Amniotic stem cell (primary cell): ENCODE data around the gene CEP85L.
"Not testable (repeated sequence)": the region's sequence is repeated elsewhere in the genome, so short reads cannot be mapped to it uniquely, and the experiment has no call there.

Experiments used
- DNase-seq: peaks from one replicate; lab custom pipeline; 2025; lab: John Stamatoyannopoulos, UW

CEP85L gene

DNA sequence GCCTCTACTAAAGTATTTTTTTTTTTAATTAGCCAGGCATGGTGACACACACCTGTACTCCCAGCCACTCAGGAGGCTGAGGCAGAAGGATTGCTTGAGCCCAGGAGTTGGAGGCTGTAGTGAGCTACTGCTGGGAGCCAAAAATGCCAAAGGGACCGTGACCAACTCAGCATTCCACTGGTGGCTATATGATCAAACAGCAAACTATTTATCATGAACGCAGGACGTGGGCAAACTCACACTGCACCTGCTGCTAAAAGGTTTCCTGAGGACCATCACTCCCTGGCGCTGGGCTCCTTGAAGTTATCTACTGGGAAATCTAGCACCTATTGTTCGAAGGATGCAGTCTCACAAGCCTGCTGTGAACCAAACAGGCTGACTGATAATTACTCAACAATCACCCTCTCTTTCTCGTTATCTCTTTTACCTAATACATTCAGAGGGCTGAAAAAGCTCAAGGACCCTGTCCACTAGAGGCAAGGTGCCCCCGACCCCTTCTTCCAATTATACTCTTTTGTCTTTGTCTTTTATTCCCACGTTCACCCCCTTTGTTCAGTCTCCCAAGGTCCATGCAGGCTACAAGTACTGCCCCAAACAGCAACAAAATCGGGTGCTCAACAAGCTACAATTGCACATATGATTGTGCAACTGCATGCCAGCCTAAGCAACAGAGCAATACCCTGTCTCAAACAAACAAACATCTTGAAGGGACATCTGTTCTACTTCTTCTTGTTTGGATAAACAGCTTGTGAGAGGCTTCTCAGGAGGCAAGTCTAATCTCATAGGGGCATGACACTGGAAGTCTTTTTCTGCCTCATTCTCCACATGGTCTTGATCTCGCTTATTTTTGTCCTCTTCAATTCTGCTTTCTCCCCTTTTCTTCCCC lies 151.0 kb downstream of the CEP85L start:
- no peak for DNase-seq

GRCh38 chr6:118495485-118496280 lies 155.7 kb downstream of the CEP85L start:
- no peak for DNase-seq

- DNase-seq = no peak
Measured at GRCh38 chr6:118494091-118494490, 157.3 kb downstream of the CEP85L start.

DNA sequence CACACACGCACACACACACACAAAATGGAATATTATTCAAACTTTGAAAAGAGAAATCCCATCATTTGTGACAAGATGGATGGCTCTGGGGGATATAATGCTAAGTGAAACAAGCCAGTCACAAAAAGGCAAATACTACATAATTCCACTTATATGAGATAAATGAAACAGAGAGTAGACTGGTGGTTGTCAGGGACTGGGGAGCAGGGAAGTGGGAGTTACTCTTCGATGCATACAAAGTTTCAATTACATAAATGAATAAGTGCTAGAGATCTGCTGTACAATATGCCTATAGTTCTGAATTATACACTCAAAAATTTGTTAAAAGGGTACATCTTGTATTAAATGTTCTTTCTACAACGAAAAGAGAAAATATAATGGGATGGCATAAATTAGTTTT lies 161.4 kb downstream of the CEP85L start:
- no peak for DNase-seq

GRCh38 chr6:118488631-118489030 lies 162.8 kb downstream of the CEP85L start:
- no peak for DNase-seq

GRCh38 chr6:118485601-118486550 lies 165.5 kb downstream of the CEP85L start:
- DNase-seq = no peak

DNA sequence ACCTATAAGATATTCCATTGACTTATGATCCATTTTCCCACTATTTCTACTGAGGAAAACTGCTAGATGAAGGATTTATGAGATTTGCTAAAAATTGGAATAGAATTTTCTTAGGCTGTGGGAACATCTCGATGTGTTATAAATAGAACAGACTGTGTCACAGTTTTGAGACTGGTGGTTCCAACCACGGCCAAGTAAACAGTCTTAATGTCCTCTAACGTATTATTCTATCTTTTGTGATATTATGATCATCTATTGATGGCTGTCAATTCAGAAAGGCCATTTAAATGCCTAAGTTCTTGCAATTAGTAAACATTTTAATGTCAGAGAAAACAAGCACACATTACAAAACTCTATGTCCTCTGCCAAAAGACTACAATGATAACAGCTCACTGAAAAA lies 174.8 kb downstream of the CEP85L start:
- no peak for DNase-seq

- no peak for DNase-seq
Measured at GRCh38 chr6:118473266-118473665, 178.1 kb downstream of the CEP85L start.

DNA sequence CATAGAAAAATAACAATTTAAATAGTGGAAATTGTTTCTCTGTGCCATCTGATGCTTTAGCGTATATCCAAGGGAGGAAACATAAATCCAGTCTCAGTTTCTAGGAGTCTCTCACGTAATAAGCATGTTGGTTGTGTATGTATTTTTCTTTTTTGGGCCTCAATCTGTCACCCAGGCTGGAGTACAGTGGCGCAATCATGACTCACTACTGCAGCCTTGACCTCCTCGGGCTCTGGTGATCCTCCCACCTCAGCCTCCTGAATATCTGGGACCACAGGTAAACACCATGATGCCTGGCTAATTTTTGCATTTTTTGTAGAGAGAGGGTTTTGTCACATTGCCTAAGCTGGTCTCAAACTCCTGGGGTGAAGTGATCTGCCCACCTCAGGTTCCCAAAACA lies 181.9 kb downstream of the CEP85L start:
- no peak for DNase-seq

GRCh38 chr6:118468682-118469465 lies 182.5 kb downstream of the CEP85L start:
- no peak for DNase-seq

DNA sequence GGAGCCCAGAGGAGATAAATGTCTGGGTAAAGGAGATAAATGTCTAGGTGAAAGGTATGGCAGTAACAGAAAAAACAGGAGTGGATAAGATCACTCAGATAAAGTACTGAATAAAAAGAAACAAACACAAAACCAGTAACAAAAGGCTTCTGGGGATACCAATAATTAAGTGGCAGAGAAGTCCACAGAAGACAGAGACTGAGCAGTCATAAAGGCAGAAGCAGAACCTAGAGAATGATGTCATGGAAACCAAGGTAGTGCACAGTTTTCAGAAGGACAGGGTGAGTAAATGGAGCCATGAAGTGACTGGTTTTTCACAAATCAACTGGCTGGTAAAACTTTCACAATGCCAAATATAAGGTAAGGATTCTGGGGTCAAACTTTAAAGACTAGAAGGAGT lies 184.2 kb downstream of the CEP85L start:
- no peak for DNase-seq

DNA sequence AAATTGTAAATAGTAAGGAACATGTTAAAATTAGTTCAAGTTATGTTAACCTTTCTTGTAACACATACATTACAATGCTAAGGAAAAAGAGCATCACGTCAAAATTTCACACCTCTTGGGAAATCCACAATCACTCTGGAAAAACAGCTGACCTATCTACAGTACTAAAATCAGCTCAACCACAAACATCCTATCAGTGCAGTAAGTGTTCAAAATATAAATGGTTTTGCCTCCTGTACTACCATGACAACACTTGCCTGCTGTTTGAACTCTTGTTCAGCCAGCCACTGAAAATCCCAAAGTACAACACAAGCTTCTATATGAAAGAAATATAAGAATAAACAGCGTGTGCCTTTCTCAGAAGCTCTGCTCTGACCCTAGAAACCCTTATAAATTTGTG lies 186.8 kb downstream of the CEP85L start:
- DNase-seq = no peak

GRCh38 chr6:118460958-118461470 lies 190.4 kb downstream of the CEP85L start:
- no peak for DNase-seq

GRCh38 chr6:118456982-118457381 lies 194.4 kb downstream of the CEP85L start:
- DNase-seq = no peak

GRCh38 chr6:118451839-118452238 lies 199.6 kb downstream of the CEP85L start:
- no peak for DNase-seq

GRCh38 chr6:118444796-118445195 lies 206.6 kb downstream of the CEP85L start:
- DNase-seq = no peak

- DNase-seq = no peak
Measured at GRCh38 chr6:118436482-118436881, 214.9 kb downstream of the CEP85L start.

GRCh38 chr6:118434147-118434546 lies 217.2 kb downstream of the CEP85L start:
- not testable (repeated sequence) for DNase-seq

DNA sequence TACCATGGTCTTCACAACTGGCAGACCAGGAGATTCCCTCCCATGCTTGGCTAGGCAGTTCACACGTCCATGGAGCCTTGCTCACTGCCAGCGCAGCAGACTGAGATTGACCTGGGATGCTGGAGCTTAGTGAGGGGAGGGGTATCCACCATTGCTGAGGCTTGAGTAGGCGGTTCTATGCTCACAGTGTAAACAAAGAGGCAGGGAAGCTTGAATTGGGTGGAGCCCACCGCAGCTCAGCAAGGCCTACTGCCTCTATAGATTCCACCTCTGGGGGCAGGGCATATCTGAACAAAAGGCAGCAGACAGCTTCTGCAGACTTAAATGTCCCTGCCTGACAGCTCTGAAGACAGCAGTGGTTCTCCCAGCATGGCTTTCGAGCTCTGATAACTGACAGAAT lies 230.1 kb downstream of the CEP85L start:
- DNase-seq = not testable (repeated sequence)

GRCh38 chr6:118419448-118420394 lies 231.7 kb downstream of the CEP85L start:
- no peak for DNase-seq
